ENCODE results near the gene SMAD6.

SMAD6 gene

GRCh38 chr15:66692808-66693596 lies 9.0 kb upstream of the SMAD6 start:
- Histone ChIP-seq H3K9me3 (ENCODE audit: control insufficient read depth, low read length) (no peaks in the 10 kb centered on the region), H3K36me3 (ENCODE audit: control insufficient read depth, insufficient read depth, low read length, severe bottlenecking) (no peaks in the 10 kb centered on the region), H3K9ac (ENCODE audit: low read length) (no peak overlapping the region), H3K27me3 (replicated peaks; ENCODE audit: control insufficient read depth, insufficient read depth, low read length) (no peaks in the 10 kb centered on the region), H3K4me3 (ENCODE audit: low read length) (no peak overlapping the region), H3K4me1 (ENCODE audit: control insufficient read depth, insufficient read depth, low read length) (peaks cover 8% of the 10 kb centered on the region)
- DNase-seq (ENCODE audit: low read depth), result no peak

- Histone ChIP-seq H3K36me3 (ENCODE audit: control insufficient read depth, insufficient read depth, low read length, severe bottlenecking) (no peaks in the 10 kb centered on the region), H3K9me3 (ENCODE audit: control insufficient read depth, low read length) (no peaks in the 10 kb centered on the region), H3K4me1 (ENCODE audit: control insufficient read depth, insufficient read depth, low read length) (peaks cover 23% of the 10 kb centered on the region), H3K27me3 (replicated peaks; ENCODE audit: control insufficient read depth, insufficient read depth, low read length) (no peaks in the 10 kb centered on the region), H3K4me3 (ENCODE audit: low read length) (no peak overlapping the region), H3K9ac (ENCODE audit: low read length) (no peak overlapping the region)
- DNase-seq (ENCODE audit: low read depth), result no peak
Measured at GRCh38 chr15:66696770-66697169, 5.3 kb upstream of the SMAD6 start.

GRCh38 chr15:66698318-66698961 lies 3.6 kb upstream of the SMAD6 start:
- peak; percentile 89 for DNase-seq (ENCODE audit: low read depth)
- peak overlapping the region; percentile 37 for H3K9ac ChIP-seq (ENCODE audit: low read length)
- no peaks in the 10 kb centered on the region for H3K27me3 ChIP-seq (replicated peaks; ENCODE audit: control insufficient read depth, insufficient read depth, low read length)
- H3K4me1 ChIP-seq (ENCODE audit: control insufficient read depth, insufficient read depth, low read length), result peaks cover 23% of the 10 kb centered on the region
- no peaks in the 10 kb centered on the region for H3K9me3 ChIP-seq (ENCODE audit: control insufficient read depth, low read length)
- H3K36me3 ChIP-seq (ENCODE audit: control insufficient read depth, insufficient read depth, low read length, severe bottlenecking), result no peaks in the 10 kb centered on the region
- H3K4me3 ChIP-seq (ENCODE audit: low read length), result no peak overlapping the region

GRCh38 chr15:66698971-66699370 lies 3.1 kb upstream of the SMAD6 start:
- peaks cover 23% of the 10 kb centered on the region for H3K4me1 ChIP-seq (ENCODE audit: control insufficient read depth, insufficient read depth, low read length)
- no peak overlapping the region for H3K4me3 ChIP-seq (ENCODE audit: low read length)
- H3K36me3 ChIP-seq (ENCODE audit: control insufficient read depth, insufficient read depth, low read length, severe bottlenecking), result no peaks in the 10 kb centered on the region
- H3K9ac ChIP-seq (ENCODE audit: low read length), result peak overlapping the region; percentile 37
- H3K27me3 ChIP-seq (replicated peaks; ENCODE audit: control insufficient read depth, insufficient read depth, low read length), result no peaks in the 10 kb centered on the region
- no peaks in the 10 kb centered on the region for H3K9me3 ChIP-seq (ENCODE audit: control insufficient read depth, low read length)
- DNase-seq (ENCODE audit: low read depth), result no peak

- Histone ChIP-seq H3K4me3 (ENCODE audit: low read length) (peak overlapping the region; percentile 76), H3K36me3 (ENCODE audit: control insufficient read depth, insufficient read depth, low read length, severe bottlenecking) (peaks cover 5% of the 10 kb centered on the region), H3K9me3 (ENCODE audit: control insufficient read depth, low read length) (no peaks in the 10 kb centered on the region), H3K4me1 (ENCODE audit: control insufficient read depth, insufficient read depth, low read length) (peaks cover 19% of the 10 kb centered on the region), H3K27me3 (replicated peaks; ENCODE audit: control insufficient read depth, insufficient read depth, low read length) (no peaks in the 10 kb centered on the region), H3K9ac (ENCODE audit: low read length) (peak overlapping the region; percentile 64)
- no peak for DNase-seq (ENCODE audit: low read depth)
Measured at GRCh38 chr15:66700412-66700801, 1.6 kb upstream of the SMAD6 start.

GRCh38 chr15:66700802-66701421 lies 1.1 kb upstream of the SMAD6 start:
- peak; percentile 99 for DNase-seq (ENCODE audit: low read depth)
- H3K4me3 ChIP-seq (ENCODE audit: low read length), result peak overlapping the region; percentile 93
- no peaks in the 10 kb centered on the region for H3K9me3 ChIP-seq (ENCODE audit: control insufficient read depth, low read length)
- no peaks in the 10 kb centered on the region for H3K27me3 ChIP-seq (replicated peaks; ENCODE audit: control insufficient read depth, insufficient read depth, low read length)
- H3K9ac ChIP-seq (ENCODE audit: low read length), result peak overlapping the region; percentile 97
- peaks cover 24% of the 10 kb centered on the region for H3K4me1 ChIP-seq (ENCODE audit: control insufficient read depth, insufficient read depth, low read length)
- peaks cover 9% of the 10 kb centered on the region for H3K36me3 ChIP-seq (ENCODE audit: control insufficient read depth, insufficient read depth, low read length, severe bottlenecking)

- DNase-seq (ENCODE audit: low read depth), result peak; percentile 76
- Histone ChIP-seq H3K4me3 (ENCODE audit: low read length) (peak overlapping the region; percentile 93), H3K4me1 (ENCODE audit: control insufficient read depth, insufficient read depth, low read length) (peaks cover 30% of the 10 kb centered on the region), H3K36me3 (ENCODE audit: control insufficient read depth, insufficient read depth, low read length, severe bottlenecking) (peaks cover 14% of the 10 kb centered on the region), H3K9ac (ENCODE audit: low read length) (peak overlapping the region; percentile 97), H3K9me3 (ENCODE audit: control insufficient read depth, low read length) (no peaks in the 10 kb centered on the region), H3K27me3 (replicated peaks; ENCODE audit: control insufficient read depth, insufficient read depth, low read length) (no peaks in the 10 kb centered on the region)
Measured at GRCh38 chr15:66701422-66702034, 508 bp upstream of the SMAD6 start.

GRCh38 chr15:66702787-66703539 lies 927 bp downstream of the SMAD6 start:
- Histone ChIP-seq H3K4me1 (ENCODE audit: control insufficient read depth, insufficient read depth, low read length) (peaks cover 42% of the 10 kb centered on the region), H3K27me3 (replicated peaks; ENCODE audit: control insufficient read depth, insufficient read depth, low read length) (no peaks in the 10 kb centered on the region), H3K36me3 (ENCODE audit: control insufficient read depth, insufficient read depth, low read length, severe bottlenecking) (peaks cover 16% of the 10 kb centered on the region), H3K4me3 (ENCODE audit: low read length) (peak overlapping the region; percentile 92), H3K9ac (ENCODE audit: low read length) (peak overlapping the region; percentile 100), H3K9me3 (ENCODE audit: control insufficient read depth, low read length) (no peaks in the 10 kb centered on the region)
- peak; percentile 62 for DNase-seq (ENCODE audit: low read depth)

GRCh38 chr15:66703540-66703941 lies 1.5 kb downstream of the SMAD6 start:
- DNase-seq (ENCODE audit: low read depth), result peak; percentile 64

GRCh38 chr15:66704019-66704802 lies 2.2 kb downstream of the SMAD6 start:
- no peaks in the 10 kb centered on the region for H3K9me3 ChIP-seq (ENCODE audit: control insufficient read depth, low read length)
- peak overlapping the region; percentile 100 for H3K9ac ChIP-seq (ENCODE audit: low read length)
- peak overlapping the region; percentile 92 for H3K4me3 ChIP-seq (ENCODE audit: low read length)
- H3K36me3 ChIP-seq (ENCODE audit: control insufficient read depth, insufficient read depth, low read length, severe bottlenecking), result peaks cover 27% of the 10 kb centered on the region
- no peaks in the 10 kb centered on the region for H3K27me3 ChIP-seq (replicated peaks; ENCODE audit: control insufficient read depth, insufficient read depth, low read length)
- DNase-seq (ENCODE audit: low read depth), result no peak
- H3K4me1 ChIP-seq (ENCODE audit: control insufficient read depth, insufficient read depth, low read length), result peaks cover 44% of the 10 kb centered on the region

More at GRCh38 chr15:66703540-66703941, 1.5 kb downstream of the SMAD6 start:
- peaks cover 41% of the 10 kb centered on the region for H3K4me1 ChIP-seq (ENCODE audit: control insufficient read depth, insufficient read depth, low read length)
- H3K36me3 ChIP-seq (ENCODE audit: control insufficient read depth, insufficient read depth, low read length, severe bottlenecking), result peaks cover 20% of the 10 kb centered on the region
- H3K9ac ChIP-seq (ENCODE audit: low read length), result peak overlapping the region; percentile 100
- no peaks in the 10 kb centered on the region for H3K9me3 ChIP-seq (ENCODE audit: control insufficient read depth, low read length)
- peak overlapping the region; percentile 92 for H3K4me3 ChIP-seq (ENCODE audit: low read length)
- H3K27me3 ChIP-seq (replicated peaks; ENCODE audit: control insufficient read depth, insufficient read depth, low read length), result no peaks in the 10 kb centered on the region

All from adipocyte (in vitro differentiated cells).